H4 (cell line): ENCODE data around the gene CARF. TPM values are rescaled to one million over a fixed set of nuclear protein-coding genes. Genes with fewer than 3 reads are reported as not detected.
"Not testable (repeated sequence)": the region's sequence is repeated elsewhere in the genome, so short reads cannot be mapped to it uniquely, and the experiment has no call there.

Experiments
- DNase-seq: peaks from one replicate; pipeline ENCODE4 v3.0.0-alpha.2; 2015; ENCODE audit warnings: low spot score
- total RNA-seq: library from RNA; depleted of rRNA; stranded (reverse); fragments of >200 nt; shearing (Covaris generic); gene quantifications from 2 replicates; pipeline ENCODE4 v1.2.3, GENCODE V29; 2014

Gene CARF
- total RNA-seq, 1 experiment from 2014 or later = 5.0 TPM

GRCh38 chr2:202933958-202934357 lies 21.9 kb downstream of the CARF start:
- DNase-seq = no peak

DNA sequence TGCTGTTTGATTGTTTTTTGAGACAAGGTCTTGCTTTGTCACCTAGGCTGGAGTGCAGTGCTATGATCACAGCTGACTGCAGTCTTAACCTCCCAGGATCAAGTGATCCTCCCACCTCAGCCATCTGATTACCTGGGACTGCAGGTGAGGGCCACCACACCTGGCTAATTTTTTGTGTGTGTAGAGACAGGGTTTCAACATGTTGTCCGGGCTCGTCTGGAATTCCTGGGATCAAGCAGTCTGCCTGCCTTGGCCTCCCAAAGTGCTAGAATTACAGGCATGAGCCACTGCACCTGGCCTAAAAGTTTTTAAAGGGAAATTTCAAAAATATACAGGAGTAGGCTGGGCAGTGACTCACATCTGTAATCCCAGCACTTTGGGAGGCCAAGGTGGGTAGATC lies 22.4 kb downstream of the CARF start:
- DNase-seq = no peak

- no peak for DNase-seq
These were observed 26.9 kb downstream of the CARF start for GRCh38 chr2:202938960-202939359.

GRCh38 chr2:202941771-202942170 lies 29.7 kb downstream of the CARF start:
- no peak for DNase-seq

DNA sequence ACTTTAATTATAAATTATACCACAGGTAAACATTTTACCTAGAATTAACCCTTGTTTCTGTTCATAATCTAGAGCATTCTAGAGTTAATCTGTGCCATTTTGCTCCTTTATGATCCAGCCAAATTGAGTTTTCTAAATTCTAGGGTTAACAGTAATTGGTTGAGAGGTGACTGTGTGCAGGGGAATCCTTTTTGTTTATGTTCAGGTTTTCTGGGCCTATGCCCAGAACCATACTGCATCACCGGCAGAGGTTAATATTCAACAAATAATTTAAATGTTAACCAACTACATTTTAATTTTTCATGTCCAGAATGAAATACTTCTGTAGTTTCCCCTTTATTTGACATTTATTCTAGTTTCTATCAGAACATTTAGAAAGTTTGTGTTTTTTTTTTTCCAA lies 32.3 kb downstream of the CARF start:
- no peak for DNase-seq

- no peak for DNase-seq
These were observed 32.7 kb downstream of the CARF start for GRCh38 chr2:202944816-202945215.

DNA sequence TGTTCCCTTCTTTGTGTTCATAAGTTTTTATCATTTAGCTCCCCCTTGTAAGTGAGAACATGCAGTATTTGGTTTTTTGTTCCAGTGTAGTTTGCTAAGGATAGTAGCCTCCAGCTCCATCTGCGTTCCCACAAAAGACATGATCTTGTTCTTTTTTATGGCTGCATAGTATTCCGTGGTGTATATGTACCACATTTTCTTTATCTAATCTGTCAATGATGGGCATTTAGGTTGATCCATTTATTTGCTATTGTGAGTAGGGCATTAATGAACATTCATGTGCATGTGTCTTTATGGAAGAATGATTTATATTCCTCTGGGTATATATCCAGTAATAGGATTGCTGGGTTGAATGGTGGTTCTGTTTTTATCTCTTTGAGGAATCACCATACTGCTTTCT lies 33.4 kb downstream of the CARF start:
- no peak for DNase-seq

DNA sequence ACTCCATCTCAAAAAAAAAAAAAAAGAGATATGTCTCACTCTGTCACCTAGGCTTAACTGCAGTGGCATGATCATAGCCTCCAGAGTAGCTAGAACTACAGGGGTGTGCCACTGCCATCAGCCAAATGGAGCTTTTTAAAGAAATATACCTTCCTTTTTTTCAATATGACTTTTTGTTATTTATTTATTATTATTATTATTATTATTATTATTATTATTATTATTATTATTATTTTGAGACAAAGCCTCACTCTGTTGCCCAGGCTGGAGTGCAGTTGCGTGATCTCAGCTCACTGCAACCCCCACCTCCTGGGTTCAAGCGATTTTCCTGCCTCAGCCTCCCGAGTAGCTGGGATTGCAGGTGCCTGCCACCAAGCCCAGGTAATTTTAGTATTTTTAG lies 37.3 kb downstream of the CARF start:
- DNase-seq = not testable (repeated sequence)

- DNase-seq = peak; percentile 22
These were observed 38.5 kb downstream of the CARF start for GRCh38 chr2:202950592-202950991.

GRCh38 chr2:202960524-202960923 lies 48.4 kb downstream of the CARF start:
- DNase-seq = no peak

DNA sequence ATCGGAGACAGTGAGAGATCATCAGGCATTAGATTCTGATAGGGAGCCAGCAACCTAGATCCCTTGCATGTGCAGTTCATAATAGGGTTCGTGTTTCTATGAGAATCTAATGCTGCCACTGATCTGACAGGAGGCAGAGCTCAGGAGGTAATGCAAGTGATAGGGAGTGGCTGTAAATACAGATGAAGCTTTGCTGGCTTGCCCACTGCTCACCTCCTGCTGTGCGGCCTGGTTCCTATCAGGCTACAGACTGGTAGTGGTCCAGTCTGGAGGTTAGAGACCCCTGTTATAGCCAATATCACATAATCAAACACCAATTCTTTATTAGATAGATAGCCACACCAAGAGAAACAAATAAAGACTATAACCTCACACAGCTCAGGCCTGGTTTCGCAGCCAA lies 51.6 kb downstream of the CARF start:
- DNase-seq = no peak

DNA sequence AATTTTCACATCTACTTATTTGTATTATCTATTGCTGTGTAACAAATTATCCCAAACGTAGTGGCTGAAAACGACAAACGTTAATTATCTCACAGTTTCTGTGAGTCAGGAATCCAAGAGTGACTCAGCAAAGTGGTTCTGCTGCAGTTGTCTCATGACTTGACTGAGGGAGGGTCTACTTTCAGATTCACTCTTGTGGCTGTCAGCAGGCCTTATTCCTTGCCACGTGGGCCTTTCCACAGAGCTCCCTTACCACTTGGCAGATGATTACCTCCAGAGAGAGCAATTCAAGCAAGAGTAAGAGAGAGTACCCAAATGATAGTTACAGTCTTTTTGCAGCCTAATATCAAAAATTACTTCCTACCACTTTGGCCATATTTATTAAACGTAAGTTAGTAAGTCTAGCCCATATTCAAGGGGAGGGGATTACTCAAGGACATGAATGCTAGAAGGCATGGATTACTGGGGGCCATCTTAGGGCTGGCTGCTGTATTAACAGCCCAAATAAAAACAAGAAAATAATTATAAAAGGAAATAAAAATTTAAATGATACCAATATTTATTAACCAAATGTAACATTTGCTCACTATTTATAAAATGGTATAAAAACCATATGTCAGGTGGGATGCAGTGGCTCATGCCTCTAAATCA lies 53.9 kb downstream of the CARF start:
- DNase-seq = peak; percentile 67

- DNase-seq = not testable (repeated sequence)
These were observed 57.3 kb downstream of the CARF start for GRCh38 chr2:202969404-202969803.

GRCh38 chr2:202976809-202977208 lies 64.7 kb downstream of the CARF start:
- DNase-seq = no peak

DNA sequence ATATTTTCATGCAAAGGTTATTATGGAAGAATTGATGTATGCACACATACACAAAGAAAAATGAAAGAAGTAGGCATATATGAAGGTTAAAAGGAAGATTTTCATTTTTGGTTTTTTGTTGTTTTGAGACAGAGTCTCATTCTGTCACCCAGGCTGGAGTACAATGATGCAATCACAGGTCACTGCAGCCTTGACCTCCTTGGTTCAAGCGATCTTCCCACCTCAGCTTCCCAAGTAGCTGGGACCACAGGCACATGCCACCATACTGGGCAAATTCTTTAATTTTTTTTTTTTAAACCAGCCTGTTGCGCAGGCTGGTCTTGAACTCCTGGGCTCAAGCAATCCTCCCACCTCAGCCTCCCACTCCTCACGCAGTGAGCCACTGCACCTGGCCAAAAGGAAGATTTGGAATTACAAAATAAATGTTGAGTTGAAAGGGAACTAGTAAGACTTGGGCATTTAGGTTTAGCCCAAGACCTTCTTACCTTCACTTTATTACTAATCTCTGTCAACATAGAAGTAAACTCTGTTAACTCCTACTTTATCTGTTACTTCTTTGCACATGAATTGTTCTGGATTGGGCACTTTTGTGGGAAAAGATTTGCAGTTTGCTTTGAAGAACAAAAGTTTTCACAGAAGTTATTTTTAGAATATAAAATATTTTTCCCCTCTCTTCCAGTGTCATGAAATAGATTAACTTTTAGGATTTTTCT lies 70.9 kb downstream of the CARF start:
- DNase-seq = no peak

- no peak for DNase-seq
These were observed 77.7 kb downstream of the CARF start for GRCh38 chr2:202989749-202990148.

DNA sequence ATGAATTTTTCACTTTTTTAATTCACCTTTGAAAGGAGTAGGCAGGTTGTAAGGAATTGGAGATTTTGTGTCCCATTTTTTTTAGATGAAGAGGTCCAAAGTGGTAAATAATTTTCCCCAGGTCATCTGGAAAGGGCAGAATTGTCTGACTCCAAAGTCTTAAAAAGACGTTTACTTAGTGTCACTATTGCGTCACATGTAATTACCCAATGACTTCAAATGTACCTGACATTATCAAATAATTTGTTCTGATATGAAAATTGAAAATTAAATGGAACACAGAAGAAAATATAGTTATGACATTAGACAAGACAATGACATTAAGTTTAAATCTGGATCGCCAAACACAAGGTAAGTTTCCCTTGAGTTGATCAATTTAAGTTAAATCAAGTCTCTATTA lies 78.4 kb downstream of the CARF start:
- no peak for DNase-seq

- peak; percentile 29 for DNase-seq
These were observed 85.0 kb downstream of the CARF start for GRCh38 chr2:202997113-202997512.

DNA sequence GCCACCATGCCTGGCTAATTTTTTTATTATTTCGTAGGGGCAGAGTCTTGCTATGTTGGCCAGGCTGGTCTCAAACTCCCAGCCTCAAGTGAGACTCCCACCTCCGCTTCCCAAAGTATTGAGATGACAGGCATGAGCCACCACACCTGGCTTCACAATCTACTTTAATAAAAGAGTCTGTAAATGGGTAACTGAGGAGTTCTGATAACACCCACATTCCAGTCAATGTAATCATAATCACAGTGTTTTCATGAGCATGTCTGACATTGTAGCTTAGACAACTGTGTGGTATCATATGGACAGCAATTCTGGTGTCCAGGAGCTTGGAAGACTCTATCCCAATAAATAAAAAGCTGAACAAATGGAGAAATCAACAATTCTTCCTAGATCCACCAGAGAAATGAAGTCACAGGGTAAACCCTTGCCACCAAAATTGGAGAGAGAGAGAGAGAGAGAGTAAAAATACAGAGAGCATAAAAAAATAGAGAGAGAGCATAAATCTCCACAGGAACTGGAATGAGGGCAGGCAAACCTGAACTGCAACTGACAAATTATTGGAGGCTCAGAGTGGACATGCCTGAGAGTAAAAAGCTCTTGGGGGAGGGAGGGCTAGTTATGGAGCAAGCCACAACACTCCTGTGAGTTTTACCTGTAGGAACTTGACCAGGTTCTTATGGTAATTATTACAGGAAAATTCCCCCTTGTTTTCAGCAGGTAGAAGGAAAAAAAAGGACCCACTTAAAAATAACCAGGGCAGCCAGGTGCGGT lies 90.2 kb downstream of the CARF start:
- no peak for DNase-seq

DNA sequence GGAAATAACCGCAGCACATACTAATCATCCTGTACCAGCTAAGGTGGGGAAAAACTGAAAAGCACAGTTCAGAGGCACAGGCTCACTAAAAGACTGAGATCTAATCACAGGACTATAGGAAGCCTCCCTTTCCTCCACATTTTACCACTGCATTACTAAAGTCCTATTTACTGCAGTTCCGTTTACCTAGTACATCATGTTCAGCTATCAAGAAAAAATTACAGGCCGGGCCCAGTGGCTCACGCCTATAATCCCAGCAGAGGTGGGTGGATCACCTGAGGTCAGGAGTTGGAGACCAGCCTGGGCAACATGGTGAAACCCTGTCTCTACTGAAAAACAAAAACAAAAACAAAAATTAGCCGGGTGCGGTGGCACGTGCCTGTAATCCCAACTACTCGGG lies 91.6 kb downstream of the CARF start:
- no peak for DNase-seq

GRCh38 chr2:203014456-203015199 lies 102.6 kb downstream of the CARF start, which contains the start of gene NBEAL1:
TSS of gene NBEAL1 (plus strand) at chr2:203014875. CDS start at chr2:203016385, 1,510 bp downstream.
- peak; percentile 97 for DNase-seq

- DNase-seq = no peak
These were observed 104.6 kb downstream of the CARF start for GRCh38 chr2:203016716-203017115.
